NB4 (cell line): ENCODE measurements around the gene IL1A.

Experiments used
- DNase-seq: peaks from one replicate; pipeline ENCODE4 v3.0.0; 2010; ENCODE audit warnings: low read depth
- H3K4me3 ChIP-seq: one replicate; pipeline ENCODE4 v1.5.1; 2011; ENCODE audit warnings: mild to moderate bottlenecking, low read depth, low read length, moderate library complexity
- MYC ChIP-seq: IDR thresholded peaks from 2 replicates; pipeline ENCODE4 v1.6.1; 2011; ENCODE audit warnings: low read depth, low read length
- POLR2A ChIP-seq: IDR thresholded peaks from 2 replicates; pipeline ENCODE4 v1.6.1; 2011; ENCODE audit warnings: mild to moderate bottlenecking; ENCODE audit not compliant: insufficient read length; ENCODE audit errors: extremely low read depth
- TF ChIP-seq, protein P1 (sequence below): IDR thresholded peaks from one replicate; pipeline ENCODE4 v1.5.1; 2012; ENCODE audit warnings: low read depth, low read length
- TF ChIP-seq, protein P2 (sequence below): IDR thresholded peaks from 2 replicates; pipeline ENCODE4 v1.6.1; 2011; ENCODE audit warnings: low read depth, low read length

The IL1A gene

DNA sequence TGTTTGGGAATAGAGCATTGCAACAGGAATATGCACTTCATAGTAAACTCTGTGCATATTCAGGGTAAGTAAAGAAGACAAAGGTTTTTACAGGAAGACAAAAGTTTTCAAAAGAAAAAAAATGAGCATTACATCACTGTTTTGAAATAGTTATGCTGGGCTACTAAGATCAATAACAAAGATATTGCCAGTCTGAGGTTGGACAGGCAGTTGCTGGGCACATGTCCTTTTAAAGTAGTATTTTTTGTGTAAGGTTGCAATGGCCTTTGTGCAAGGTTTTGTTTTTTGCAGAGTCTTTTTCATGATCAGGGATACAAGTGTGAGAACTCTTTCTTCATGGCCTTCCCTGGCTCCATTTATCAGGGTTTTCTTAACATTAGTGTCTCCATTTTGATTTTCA, 36.0 kb upstream of the IL1A start:
- H3K4me3 ChIP-seq = no peak overlapping the region
- DNase-seq = no peak
- TF ChIP-seq, protein P1, sequence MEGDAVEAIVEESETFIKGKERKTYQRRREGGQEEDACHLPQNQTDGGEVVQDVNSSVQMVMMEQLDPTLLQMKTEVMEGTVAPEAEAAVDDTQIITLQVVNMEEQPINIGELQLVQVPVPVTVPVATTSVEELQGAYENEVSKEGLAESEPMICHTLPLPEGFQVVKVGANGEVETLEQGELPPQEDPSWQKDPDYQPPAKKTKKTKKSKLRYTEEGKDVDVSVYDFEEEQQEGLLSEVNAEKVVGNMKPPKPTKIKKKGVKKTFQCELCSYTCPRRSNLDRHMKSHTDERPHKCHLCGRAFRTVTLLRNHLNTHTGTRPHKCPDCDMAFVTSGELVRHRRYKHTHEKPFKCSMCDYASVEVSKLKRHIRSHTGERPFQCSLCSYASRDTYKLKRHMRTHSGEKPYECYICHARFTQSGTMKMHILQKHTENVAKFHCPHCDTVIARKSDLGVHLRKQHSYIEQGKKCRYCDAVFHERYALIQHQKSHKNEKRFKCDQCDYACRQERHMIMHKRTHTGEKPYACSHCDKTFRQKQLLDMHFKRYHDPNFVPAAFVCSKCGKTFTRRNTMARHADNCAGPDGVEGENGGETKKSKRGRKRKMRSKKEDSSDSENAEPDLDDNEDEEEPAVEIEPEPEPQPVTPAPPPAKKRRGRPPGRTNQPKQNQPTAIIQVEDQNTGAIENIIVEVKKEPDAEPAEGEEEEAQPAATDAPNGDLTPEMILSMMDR = no peak
- TF ChIP-seq, protein P2, sequence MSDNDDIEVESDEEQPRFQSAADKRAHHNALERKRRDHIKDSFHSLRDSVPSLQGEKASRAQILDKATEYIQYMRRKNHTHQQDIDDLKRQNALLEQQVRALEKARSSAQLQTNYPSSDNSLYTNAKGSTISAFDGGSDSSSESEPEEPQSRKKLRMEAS = no peak
- TF ChIP-seq MYC (no peak), POLR2A (no peak)

DNA sequence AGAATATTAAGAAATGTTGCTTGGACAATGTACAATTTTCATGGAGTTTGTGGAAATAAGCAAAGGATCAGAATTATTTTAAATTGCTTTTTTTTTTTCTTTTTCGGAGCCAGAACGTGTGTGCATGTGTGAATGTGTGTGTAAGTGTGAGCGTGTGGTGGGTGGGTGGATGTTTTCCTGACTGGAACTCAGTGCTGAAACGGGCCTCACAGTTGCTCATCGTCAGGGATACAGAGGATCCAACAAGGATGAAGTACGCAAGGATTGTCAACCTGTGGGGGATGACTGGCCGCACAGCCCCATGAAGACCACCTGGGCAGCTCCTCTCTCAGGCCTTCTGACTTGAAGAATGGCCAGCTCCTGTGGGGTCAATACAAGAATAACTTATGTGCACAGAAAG, 34.8 kb upstream of the IL1A start:
- DNase-seq = no peak
- H3K4me3 ChIP-seq = no peak overlapping the region
- TF ChIP-seq, protein P2 = no peak
- TF ChIP-seq, protein P1 = no peak
- TF ChIP-seq MYC = no peak
- TF ChIP-seq POLR2A = no peak

DNA sequence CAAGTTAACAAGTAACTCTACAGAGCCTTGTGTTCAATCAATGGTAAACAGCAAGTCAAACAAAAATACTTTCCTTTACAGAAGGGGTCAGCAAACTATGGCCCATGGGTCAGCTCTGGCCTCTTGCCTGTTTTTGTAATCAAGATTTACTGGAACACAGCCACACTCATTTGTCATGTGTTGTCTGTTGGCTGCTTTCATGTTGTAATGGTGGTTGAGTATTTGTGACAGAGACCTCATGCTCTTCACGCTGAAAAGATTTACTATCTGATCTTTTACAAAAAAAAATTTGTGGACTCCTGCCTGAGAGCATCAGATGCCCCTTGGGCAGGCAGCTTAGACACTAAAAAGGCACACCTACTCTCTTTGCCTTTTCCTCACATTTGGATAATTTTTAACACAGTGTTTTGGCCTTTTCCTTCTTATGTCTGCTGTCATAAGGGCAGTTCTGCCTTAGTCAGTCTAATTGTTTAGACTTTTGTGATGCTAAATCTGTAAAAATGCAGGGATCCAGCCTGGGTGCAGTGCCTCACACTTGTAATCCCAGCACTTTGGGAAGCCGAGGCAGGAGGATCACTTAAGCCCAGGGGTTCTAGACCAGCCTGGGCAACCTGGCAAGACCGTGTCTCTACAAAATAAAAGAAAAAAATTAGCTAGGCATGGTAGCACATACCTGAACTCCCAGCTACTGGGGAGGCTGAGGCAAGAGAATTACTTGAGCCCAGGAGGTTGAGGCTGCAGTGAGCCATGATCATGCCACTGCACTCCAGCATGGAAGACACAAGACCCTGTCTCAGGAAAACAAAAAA, 34.0 kb upstream of the IL1A start:
- DNase-seq = no peak
- TF ChIP-seq, protein P1 = no peak
- no peak for TF ChIP-seq POLR2A
- no peak for TF ChIP-seq MYC
- TF ChIP-seq, protein P2 = no peak
- no peak overlapping the region for H3K4me3 ChIP-seq

DNA sequence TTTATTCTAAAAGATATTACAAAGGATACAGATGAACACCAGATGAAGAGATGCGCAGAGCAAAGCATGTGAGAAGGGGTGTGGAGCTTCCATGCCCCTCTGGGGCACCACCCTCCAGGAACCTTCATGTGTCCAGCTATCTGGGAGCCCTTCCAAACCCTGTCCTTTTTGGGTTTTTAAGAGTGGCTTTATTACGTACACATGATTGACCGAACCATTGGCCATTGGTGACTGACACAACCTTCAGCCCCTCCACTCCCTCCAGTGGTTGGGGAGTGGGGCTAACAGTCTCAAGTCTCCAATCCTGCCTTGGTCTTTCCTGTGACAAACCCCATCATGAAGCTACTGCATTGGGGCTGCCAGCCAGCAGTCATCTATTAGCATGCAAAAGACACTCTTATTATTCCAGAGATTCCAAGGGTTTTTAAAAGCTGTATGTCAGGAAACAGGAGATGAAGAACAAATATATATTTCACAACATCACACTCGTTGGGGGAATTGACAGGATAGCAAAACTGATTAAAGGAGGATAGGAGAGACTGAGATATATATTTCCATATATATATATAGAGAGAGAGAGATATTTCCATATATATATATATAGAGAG, 32.9 kb upstream of the IL1A start:
- TF ChIP-seq POLR2A (no peak), MYC (no peak)
- TF ChIP-seq, protein P1 = no peak
- TF ChIP-seq, protein P2 = no peak
- DNase-seq = no peak
- H3K4me3 ChIP-seq = no peak overlapping the region

- no peak for TF ChIP-seq MYC
- no peak for TF ChIP-seq POLR2A
- TF ChIP-seq, protein P1 = no peak
- TF ChIP-seq, protein P2 = no peak
- no peak for DNase-seq
- no peak overlapping the region for H3K4me3 ChIP-seq
Observed at GRCh38 chr2:112814278-112814677, 30.0 kb upstream of the IL1A start.
